Hepatocyte (in vitro differentiated cells): ENCODE results near the gene THNSL1. TPM values are rescaled to one million over a fixed set of nuclear protein-coding genes. Genes with fewer than 3 reads are reported as not detected.

ENCODE experiments used
- DNase-seq: peaks from one replicate; pipeline ENCODE4 v3.0.0-alpha.2; 2016; ENCODE audit warnings: low spot score
- H2AFZ ChIP-seq: fragments of 200-600 bp; sonication (generic); 2 replicates; pipeline ENCODE4 v1.6.0; 2016; ENCODE audit warnings: antibody characterized with exemption, mild to moderate bottlenecking
- H3K27ac ChIP-seq: fragments of 200-600 bp; sonication (generic); 2 replicates; pipeline ENCODE4 v1.5.1; 2016; ENCODE audit warnings: mild to moderate bottlenecking
- H3K27me3 ChIP-seq: fragments of 200-600 bp; sonication (generic); 2 replicates; pipeline ENCODE4 v1.6.1; 2016
- H3K36me3 ChIP-seq: fragments of 200-600 bp; sonication (generic); replicated peaks from 2 replicates; pipeline ENCODE4 v1.5.1; 2016; ENCODE audit warnings: low read depth; ENCODE audit not compliant: insufficient read depth
- H3K4me1 ChIP-seq: fragments of 200-600 bp; sonication (generic); 2 replicates; pipeline ENCODE4 v1.5.1; 2016; ENCODE audit warnings: mild to moderate bottlenecking, moderate library complexity; ENCODE audit not compliant: insufficient read depth
- H3K4me2 ChIP-seq: fragments of 200-600 bp; sonication (generic); 2 replicates; pipeline ENCODE4 v1.6.0; 2016
- H3K4me3 ChIP-seq: fragments of 200-600 bp; sonication (generic); 2 replicates; pipeline ENCODE4 v1.5.1; 2016; ENCODE audit warnings: mild to moderate bottlenecking
- H3K79me2 ChIP-seq: fragments of 200-600 bp; sonication (generic); 2 replicates; pipeline ENCODE4 v1.6.0; 2017; ENCODE audit warnings: mild to moderate bottlenecking
- H3K9me2 ChIP-seq: fragments of 200-600 bp; sonication (generic); replicated peaks from 2 replicates; pipeline ENCODE4 v1.6.0; 2017; ENCODE audit warnings: mild to moderate bottlenecking; ENCODE audit not compliant: insufficient read depth
- H3K9me3 ChIP-seq: fragments of 200-600 bp; sonication (generic); 2 replicates; pipeline ENCODE4 v1.5.1; 2016; ENCODE audit warnings: low read depth, mild to moderate bottlenecking
- H4K20me1 ChIP-seq: fragments of 200-600 bp; sonication (generic); 2 replicates; pipeline ENCODE4 v1.6.0; 2016; ENCODE audit warnings: mild to moderate bottlenecking; ENCODE audit not compliant: insufficient read depth, poor library complexity, severe bottlenecking
- EZH2 ChIP-seq: fragments of 200-600 bp; sonication (generic); IDR thresholded peaks from 2 replicates; pipeline ENCODE4 v1.6.1; 2016; ENCODE audit warnings: antibody characterized with exemption, mild to moderate bottlenecking, borderline replicate concordance
- EZH2phosphoT487 ChIP-seq: fragments of 200-600 bp; sonication (generic); IDR thresholded peaks from one replicate; pipeline ENCODE4 v1.6.1; 2018; ENCODE audit warnings: antibody characterized with exemption, mild to moderate bottlenecking, low read depth, moderate library complexity; ENCODE audit not compliant: unreplicated experiment, severe bottlenecking
- WGBS: methylation state at CpG from one replicate; pipeline ENCODE4 v1.1.6; 2016; ENCODE audit warnings: low lambda C conversion rate; ENCODE audit errors: missing lambda C conversion rate; 5-methylcytosine and 5-hydroxymethylcytosine counted together
- polyA plus RNA-seq: library from polyadenylated mRNA; unstranded; fragments of >200 nt; fragmentation: Nextera tagmentation; extraction: Ambion mirVana; gene quantifications from 2 replicates; pipeline ENCODE4 v1.2.1, GENCODE V29; 2016
- total RNA-seq: library from RNA; depleted of rRNA; stranded (reverse); fragments of >200 nt; gene quantifications from 2 replicates; pipeline ENCODE4 v1.2.3, GENCODE V29; 2014
- TF ChIP-seq, protein P1 (sequence below): fragments of 200-600 bp; sonication (generic); IDR thresholded peaks from 2 replicates; pipeline ENCODE4 v1.5.1; 2016; ENCODE audit warnings: antibody characterized with exemption, mild to moderate bottlenecking; ENCODE audit not compliant: poor library complexity

Gene THNSL1
- total and polyA plus RNA-seq, 2 experiments from 2014 or later: 2.5 to 7.1 TPM

DNA sequence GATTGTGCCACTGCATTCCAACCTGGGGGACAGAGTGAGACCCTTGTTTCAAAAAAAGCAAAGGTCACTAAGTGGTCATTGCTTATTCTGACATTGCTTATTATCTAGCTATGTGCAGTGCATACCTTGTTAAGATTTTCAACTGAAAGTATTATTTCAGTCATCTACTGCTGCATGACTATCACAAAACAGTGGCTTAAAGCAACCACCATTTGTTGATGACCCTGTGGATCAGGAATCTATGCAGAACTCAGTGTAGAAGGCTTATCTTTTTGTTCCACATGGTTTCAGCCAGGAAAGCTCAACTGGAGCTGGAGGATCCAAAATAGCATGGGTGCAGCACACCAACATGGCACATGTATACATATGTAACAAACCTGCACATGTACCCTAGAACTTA lies 23.1 kb downstream of the THNSL1 start:
- no peak overlapping the region for H3K4me3 ChIP-seq
- no peaks in the 10 kb centered on the region for H3K9me3 ChIP-seq
- no peaks in the 10 kb centered on the region for H3K27me3 ChIP-seq
- no peaks in the 10 kb centered on the region for H3K79me2 ChIP-seq
- H3K9me2 ChIP-seq: no peaks in the 10 kb centered on the region
- H4K20me1 ChIP-seq: no peaks in the 10 kb centered on the region
- TF ChIP-seq, protein P1, sequence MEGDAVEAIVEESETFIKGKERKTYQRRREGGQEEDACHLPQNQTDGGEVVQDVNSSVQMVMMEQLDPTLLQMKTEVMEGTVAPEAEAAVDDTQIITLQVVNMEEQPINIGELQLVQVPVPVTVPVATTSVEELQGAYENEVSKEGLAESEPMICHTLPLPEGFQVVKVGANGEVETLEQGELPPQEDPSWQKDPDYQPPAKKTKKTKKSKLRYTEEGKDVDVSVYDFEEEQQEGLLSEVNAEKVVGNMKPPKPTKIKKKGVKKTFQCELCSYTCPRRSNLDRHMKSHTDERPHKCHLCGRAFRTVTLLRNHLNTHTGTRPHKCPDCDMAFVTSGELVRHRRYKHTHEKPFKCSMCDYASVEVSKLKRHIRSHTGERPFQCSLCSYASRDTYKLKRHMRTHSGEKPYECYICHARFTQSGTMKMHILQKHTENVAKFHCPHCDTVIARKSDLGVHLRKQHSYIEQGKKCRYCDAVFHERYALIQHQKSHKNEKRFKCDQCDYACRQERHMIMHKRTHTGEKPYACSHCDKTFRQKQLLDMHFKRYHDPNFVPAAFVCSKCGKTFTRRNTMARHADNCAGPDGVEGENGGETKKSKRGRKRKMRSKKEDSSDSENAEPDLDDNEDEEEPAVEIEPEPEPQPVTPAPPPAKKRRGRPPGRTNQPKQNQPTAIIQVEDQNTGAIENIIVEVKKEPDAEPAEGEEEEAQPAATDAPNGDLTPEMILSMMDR: no peak
- TF ChIP-seq EZH2phosphoT487 (no peak), EZH2 (no peak)
- H3K36me3 ChIP-seq: no peaks in the 10 kb centered on the region
- H3K4me2 ChIP-seq: no peak overlapping the region
- H2AFZ ChIP-seq: no peak overlapping the region
- no peaks in the 10 kb centered on the region for H3K4me1 ChIP-seq
- H3K27ac ChIP-seq: no peak overlapping the region
- DNase-seq: no peak

DNA sequence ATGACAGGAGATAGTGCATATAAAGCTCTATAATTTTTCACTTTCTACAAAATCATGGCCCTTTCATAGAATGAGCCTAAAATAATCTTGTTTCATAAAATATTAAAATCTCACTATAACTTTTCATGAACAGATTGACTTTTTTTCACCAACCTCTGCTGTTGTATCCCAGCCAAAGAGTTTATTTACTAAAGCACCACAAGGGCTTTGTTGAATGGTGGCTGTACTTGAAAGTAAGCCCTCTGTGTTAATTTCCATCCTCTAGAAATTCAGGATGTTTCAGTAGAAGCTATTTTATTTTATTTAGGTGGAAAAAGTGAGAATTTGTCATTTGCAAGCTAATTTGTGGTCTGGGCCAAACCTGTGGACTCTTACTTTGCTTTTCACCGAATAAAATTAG lies 30.2 kb downstream of the THNSL1 start:
- TF ChIP-seq, protein P1: no peak
- TF ChIP-seq EZH2phosphoT487: no peak
- TF ChIP-seq EZH2: no peak
- H3K79me2 ChIP-seq: no peaks in the 10 kb centered on the region
- no peak for DNase-seq
- WGBS: 100% methylated on average over 1 of the region's 1 CpG
- no peak overlapping the region for H3K27ac ChIP-seq
- no peak overlapping the region for H2AFZ ChIP-seq
- no peaks in the 10 kb centered on the region for H3K27me3 ChIP-seq
- no peak overlapping the region for H3K4me2 ChIP-seq
- H3K4me3 ChIP-seq: no peak overlapping the region
- H4K20me1 ChIP-seq: no peaks in the 10 kb centered on the region
- no peaks in the 10 kb centered on the region for H3K9me3 ChIP-seq
- no peaks in the 10 kb centered on the region for H3K9me2 ChIP-seq
- no peaks in the 10 kb centered on the region for H3K36me3 ChIP-seq
- H3K4me1 ChIP-seq: no peaks in the 10 kb centered on the region

DNA sequence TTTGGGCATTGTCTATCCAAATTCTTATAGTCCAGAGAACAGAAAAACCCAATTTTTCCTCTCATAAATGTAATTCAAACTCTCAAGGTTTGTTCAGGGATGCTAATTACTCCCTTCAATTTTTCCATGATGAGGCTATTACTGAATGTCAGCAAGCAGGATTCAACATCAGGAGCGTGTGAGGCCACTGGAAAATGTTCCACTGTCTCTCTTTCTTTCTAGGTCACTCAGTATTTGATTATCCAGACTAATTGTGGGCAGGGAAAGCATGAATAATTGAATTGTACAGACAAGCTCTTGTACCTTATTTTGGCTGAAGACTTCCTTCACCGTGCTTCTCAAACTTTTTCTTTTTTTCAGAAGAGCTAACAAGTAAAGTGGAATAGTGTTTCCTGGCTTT lies 30.7 kb downstream of the THNSL1 start:
- WGBS: 92% methylated on average over 2 of the region's 2 CpGs
- H3K27me3 ChIP-seq: no peaks in the 10 kb centered on the region
- no peak overlapping the region for H3K27ac ChIP-seq
- H3K79me2 ChIP-seq: no peaks in the 10 kb centered on the region
- H3K9me3 ChIP-seq: no peaks in the 10 kb centered on the region
- no peak overlapping the region for H2AFZ ChIP-seq
- no peaks in the 10 kb centered on the region for H4K20me1 ChIP-seq
- no peak overlapping the region for H3K4me2 ChIP-seq
- TF ChIP-seq EZH2phosphoT487 (no peak), EZH2 (no peak)
- TF ChIP-seq, protein P1: no peak
- no peak for DNase-seq
- no peaks in the 10 kb centered on the region for H3K9me2 ChIP-seq
- H3K4me3 ChIP-seq: no peak overlapping the region
- no peaks in the 10 kb centered on the region for H3K4me1 ChIP-seq
- no peaks in the 10 kb centered on the region for H3K36me3 ChIP-seq

DNA sequence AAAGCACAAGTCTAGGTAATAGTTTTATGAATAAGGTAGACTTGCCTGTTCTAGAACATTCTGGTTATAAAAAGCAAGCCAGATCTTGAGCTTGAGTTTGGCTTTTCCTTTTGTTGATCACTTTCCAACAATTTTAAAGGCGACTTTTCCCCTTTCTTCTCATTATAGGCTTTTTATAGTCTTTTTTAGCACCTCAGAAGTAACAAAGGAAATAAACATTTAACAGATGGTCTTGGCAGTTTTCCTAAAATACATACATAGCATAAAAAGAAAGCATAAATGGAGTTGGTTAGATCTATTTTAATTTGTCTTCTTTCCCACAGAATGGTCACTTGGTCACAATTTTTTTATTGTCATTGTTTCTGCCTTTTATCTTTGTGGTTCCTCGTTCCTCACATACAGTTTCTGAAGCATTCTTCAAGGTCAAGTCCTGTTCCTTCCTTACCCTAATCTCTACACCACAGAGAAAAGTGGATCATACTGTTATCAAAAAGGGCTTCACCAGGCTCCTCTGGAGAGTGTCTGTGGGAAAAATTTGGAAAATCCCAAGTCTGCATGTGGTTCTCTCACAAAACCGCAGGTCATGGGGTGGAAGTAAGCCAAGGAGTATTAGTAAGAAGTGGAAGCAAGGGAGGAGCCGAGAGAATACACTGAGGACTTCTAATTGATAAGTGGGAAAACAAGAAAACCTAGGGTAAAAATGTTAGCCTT lies 31.3 kb downstream of the THNSL1 start:
- H3K27ac ChIP-seq: no peak overlapping the region
- no peaks in the 10 kb centered on the region for H3K36me3 ChIP-seq
- no peaks in the 10 kb centered on the region for H4K20me1 ChIP-seq
- no peak for TF ChIP-seq EZH2
- TF ChIP-seq EZH2phosphoT487: no peak
- TF ChIP-seq, protein P1: no peak
- WGBS: 79% methylated on average over 4 of the region's 4 CpGs
- H3K79me2 ChIP-seq: no peaks in the 10 kb centered on the region
- no peaks in the 10 kb centered on the region for H3K9me2 ChIP-seq
- H3K4me3 ChIP-seq: no peak overlapping the region
- H3K4me2 ChIP-seq: no peak overlapping the region
- DNase-seq: no peak
- H2AFZ ChIP-seq: no peak overlapping the region
- no peaks in the 10 kb centered on the region for H3K4me1 ChIP-seq
- no peaks in the 10 kb centered on the region for H3K9me3 ChIP-seq
- no peaks in the 10 kb centered on the region for H3K27me3 ChIP-seq
